ENCODE results near the gene PBX4.

The PBX4 gene

GRCh38 chr19:19515642-19516519 lies 102.6 kb downstream of the PBX4 start, which contains the start of gene NDUFA13 (continued):
- TF ChIP-seq ZNF214 (tag by site-specific recombination; IDR thresholded peaks at IDR 0.05; ENCODE audit: borderline replicate concordance) (no peak), ZNF670 (tag by site-specific recombination; IDR thresholded peaks at IDR 0.05; ENCODE audit: low read depth) (no peak), SETDB1 (IDR thresholded peaks at IDR 0.05; ENCODE audit: insufficient read length, low read length) (no peak), SP3 (tag by site-specific recombination; IDR thresholded peaks at IDR 0.05) (peak; percentile 67), KLF1 (tag by site-specific recombination; IDR thresholded peaks at IDR 0.05) (peak; percentile 76), ZNF274 (IDR thresholded peaks at IDR 0.05; ENCODE audit: low read length) (no peak), ZNF274 (tag by site-specific recombination; IDR thresholded peaks at IDR 0.05; ENCODE audit: borderline replicate concordance) (no peak), SCRT2 (tag by site-specific recombination; IDR thresholded peaks at IDR 0.05) (no peak), REST (tag by site-specific recombination; IDR thresholded peaks at IDR 0.05) (peak; percentile 18; the same call in 1 of the 2 replicates), ZNF140 (tag by site-specific recombination; IDR thresholded peaks at IDR 0.05) (no peak), ZNF24 (tag by site-specific recombination; IDR thresholded peaks at IDR 0.05) (peak; percentile 6; the same call in 1 of the 2 replicates), TRIM28 (IDR thresholded peaks at IDR 0.05; ENCODE audit: borderline replicate concordance, low read length) (no peak), ZNF571 (tag by site-specific recombination; IDR thresholded peaks at IDR 0.05) (no peak), ZNF169 (tag by site-specific recombination; IDR thresholded peaks at IDR 0.05) (no peak), ZNF132 (tag by site-specific recombination; IDR thresholded peaks at IDR 0.05; ENCODE audit: borderline replicate concordance) (no peak), ZBTB8A (tag by site-specific recombination; IDR thresholded peaks at IDR 0.05) (peak; percentile 52; the same call in 1 of the 2 replicates), ZNF354C (tag by site-specific recombination; IDR thresholded peaks at IDR 0.05; ENCODE audit: borderline replicate concordance, low read depth) (no peak), ZNF658 (tag by site-specific recombination; IDR thresholded peaks at IDR 0.05) (no peak), ZNF596 (tag by site-specific recombination; IDR thresholded peaks at IDR 0.05) (no peak), ZNF175 (tag by site-specific recombination; IDR thresholded peaks at IDR 0.05) (no peak), ZNF623 (tag by site-specific recombination; IDR thresholded peaks at IDR 0.05) (no peak), ZNF148 (tag by site-specific recombination; IDR thresholded peaks at IDR 0.05; ENCODE audit: borderline replicate concordance) (no peak), KLF17 (tag by site-specific recombination; IDR thresholded peaks at IDR 0.05) (no peak), ZNF341 (tag by site-specific recombination; IDR thresholded peaks at IDR 0.05; ENCODE audit: low read depth) (no peak), BCL11A (tag by site-specific recombination; IDR thresholded peaks at IDR 0.05; ENCODE audit: low read depth) (no peak), ZNF76 (tag by site-specific recombination; IDR thresholded peaks at IDR 0.05; ENCODE audit: borderline replicate concordance, low read depth) (peak; percentile 85)
- TF ChIP-seq, protein P1, sequence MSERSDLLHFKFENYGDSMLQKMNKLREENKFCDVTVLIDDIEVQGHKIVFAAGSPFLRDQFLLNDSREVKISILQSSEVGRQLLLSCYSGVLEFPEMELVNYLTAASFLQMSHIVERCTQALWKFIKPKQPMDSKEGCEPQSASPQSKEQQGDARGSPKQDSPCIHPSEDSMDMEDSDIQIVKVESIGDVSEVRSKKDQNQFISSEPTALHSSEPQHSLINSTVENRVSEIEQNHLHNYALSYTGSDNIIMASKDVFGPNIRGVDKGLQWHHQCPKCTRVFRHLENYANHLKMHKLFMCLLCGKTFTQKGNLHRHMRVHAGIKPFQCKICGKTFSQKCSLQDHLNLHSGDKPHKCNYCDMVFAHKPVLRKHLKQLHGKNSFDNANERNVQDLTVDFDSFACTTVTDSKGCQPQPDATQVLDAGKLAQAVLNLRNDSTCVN (tag by site-specific recombination; optimal IDR thresholded peaks at IDR 0.05), result peak; percentile 20
- TF ChIP-seq, protein P2, sequence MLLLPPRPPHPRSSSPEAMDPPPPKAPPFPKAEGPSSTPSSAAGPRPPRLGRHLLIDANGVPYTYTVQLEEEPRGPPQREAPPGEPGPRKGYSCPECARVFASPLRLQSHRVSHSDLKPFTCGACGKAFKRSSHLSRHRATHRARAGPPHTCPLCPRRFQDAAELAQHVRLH (tag by site-specific recombination; IDR thresholded peaks at IDR 0.05), result peak; percentile 95
- TF ChIP-seq, protein P3, sequence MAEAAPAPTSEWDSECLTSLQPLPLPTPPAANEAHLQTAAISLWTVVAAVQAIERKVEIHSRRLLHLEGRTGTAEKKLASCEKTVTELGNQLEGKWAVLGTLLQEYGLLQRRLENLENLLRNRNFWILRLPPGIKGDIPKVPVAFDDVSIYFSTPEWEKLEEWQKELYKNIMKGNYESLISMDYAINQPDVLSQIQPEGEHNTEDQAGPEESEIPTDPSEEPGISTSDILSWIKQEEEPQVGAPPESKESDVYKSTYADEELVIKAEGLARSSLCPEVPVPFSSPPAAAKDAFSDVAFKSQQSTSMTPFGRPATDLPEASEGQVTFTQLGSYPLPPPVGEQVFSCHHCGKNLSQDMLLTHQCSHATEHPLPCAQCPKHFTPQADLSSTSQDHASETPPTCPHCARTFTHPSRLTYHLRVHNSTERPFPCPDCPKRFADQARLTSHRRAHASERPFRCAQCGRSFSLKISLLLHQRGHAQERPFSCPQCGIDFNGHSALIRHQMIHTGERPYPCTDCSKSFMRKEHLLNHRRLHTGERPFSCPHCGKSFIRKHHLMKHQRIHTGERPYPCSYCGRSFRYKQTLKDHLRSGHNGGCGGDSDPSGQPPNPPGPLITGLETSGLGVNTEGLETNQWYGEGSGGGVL (tag by site-specific recombination; IDR thresholded peaks at IDR 0.05), result no peak
